OCI-LY7 (cell line): Measurements from ENCODE around the gene SH2B2.

Experiments used
- EZH2phosphoT487 ChIP-seq: fragments of 200-600 bp; sonication (generic); IDR thresholded peaks from 2 replicates; pipeline ENCODE4 v1.6.1; 2018; ENCODE audit warnings: low read depth, borderline replicate concordance, mild to moderate bottlenecking, mixed run types, antibody characterized with exemption, low read length, moderate library complexity, mixed read lengths
- TF ChIP-seq, protein P1 (sequence below): fragments of 200-600 bp; sonication (generic); conservative IDR thresholded peaks from 2 replicates; pipeline ENCODE4 v1.5.1; 2014; ENCODE audit warnings: mild to moderate bottlenecking, antibody characterized with exemption, low read length, moderate library complexity, mixed read lengths

DNA sequence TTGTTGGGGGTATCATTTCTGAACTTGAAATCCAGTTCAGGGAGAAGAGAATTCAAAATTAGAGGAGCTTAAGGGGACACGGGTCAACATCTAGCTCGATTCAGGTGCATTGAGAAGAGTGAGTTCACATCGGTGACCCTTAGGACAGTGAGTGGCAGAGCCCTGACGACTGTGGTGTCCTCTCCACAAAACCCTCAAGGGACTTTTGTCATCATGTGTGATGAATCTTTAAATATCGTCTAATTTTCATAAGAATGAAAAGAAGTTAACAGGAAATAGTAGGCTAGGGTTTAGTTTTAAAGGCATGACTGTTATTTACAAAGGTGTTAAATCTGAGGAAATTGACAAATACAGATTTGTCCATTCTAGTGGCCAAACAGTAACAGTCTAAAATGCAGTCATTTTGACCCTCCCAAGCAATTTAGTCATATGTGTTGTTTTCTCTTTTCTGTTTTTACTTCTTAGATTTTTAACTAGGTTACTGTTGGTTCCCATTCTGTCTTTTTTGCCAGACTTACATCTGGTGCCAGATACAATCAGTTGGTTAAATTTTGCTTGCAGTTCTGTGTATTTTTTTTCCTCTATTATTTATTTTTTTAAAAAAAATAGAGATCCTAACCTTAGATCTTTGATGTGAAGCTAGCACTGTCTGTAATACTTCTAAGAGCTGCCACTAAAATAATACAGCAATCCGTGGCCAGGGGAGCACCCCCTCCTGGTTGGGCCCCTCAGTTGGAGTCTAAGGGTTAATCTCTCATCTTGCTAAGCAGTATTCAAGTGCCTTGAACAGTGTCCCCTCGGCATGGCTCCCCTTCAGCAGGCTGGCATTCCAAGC, 34.9 kb upstream of the SH2B2 start:
- TF ChIP-seq, protein P1, sequence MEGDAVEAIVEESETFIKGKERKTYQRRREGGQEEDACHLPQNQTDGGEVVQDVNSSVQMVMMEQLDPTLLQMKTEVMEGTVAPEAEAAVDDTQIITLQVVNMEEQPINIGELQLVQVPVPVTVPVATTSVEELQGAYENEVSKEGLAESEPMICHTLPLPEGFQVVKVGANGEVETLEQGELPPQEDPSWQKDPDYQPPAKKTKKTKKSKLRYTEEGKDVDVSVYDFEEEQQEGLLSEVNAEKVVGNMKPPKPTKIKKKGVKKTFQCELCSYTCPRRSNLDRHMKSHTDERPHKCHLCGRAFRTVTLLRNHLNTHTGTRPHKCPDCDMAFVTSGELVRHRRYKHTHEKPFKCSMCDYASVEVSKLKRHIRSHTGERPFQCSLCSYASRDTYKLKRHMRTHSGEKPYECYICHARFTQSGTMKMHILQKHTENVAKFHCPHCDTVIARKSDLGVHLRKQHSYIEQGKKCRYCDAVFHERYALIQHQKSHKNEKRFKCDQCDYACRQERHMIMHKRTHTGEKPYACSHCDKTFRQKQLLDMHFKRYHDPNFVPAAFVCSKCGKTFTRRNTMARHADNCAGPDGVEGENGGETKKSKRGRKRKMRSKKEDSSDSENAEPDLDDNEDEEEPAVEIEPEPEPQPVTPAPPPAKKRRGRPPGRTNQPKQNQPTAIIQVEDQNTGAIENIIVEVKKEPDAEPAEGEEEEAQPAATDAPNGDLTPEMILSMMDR: no peak; the same call in 1 of the 2 replicates
- no peak for TF ChIP-seq EZH2phosphoT487
